Stimulated activated CD4-positive, alpha-beta T cell treated with anti-CD3 and anti-CD28 coated beads, Interleukin-12 subunit alpha, Interleukin-12 subunit beta, amount 100 ng/mL, for 48 hours (primary cell): ENCODE data around the gene DIP2A.

Source experiments
- DNase-seq, 3 donors: peaks; one replicate each; pipeline ENCODE4 v3.0.0-alpha.2; 2020; ENCODE audit warnings: low read depth in 2 of 3, low spot score in 1 of 3

Gene DIP2A

GRCh38 chr21:46581780-46582307 lies 123.2 kb downstream of the DIP2A start:
- no peak for DNase-seq

- DNase-seq: no peak
Observed at GRCh38 chr21:46585191-46585953, 126.7 kb downstream of the DIP2A start.

- no peak for DNase-seq
Observed at GRCh38 chr21:46594276-46594675, 135.6 kb downstream of the DIP2A start.

- no peak for DNase-seq
Observed at GRCh38 chr21:46596201-46596600, 137.5 kb downstream of the DIP2A start.

GRCh38 chr21:46597031-46597430 lies 138.3 kb downstream of the DIP2A start:
- DNase-seq: no peak

GRCh38 chr21:46597896-46598343 lies 139.2 kb downstream of the DIP2A start:
- DNase-seq: no peak

GRCh38 chr21:46598581-46599572 lies 140.2 kb downstream of the DIP2A start:
- no peak for DNase-seq

GRCh38 chr21:46600305-46600704 lies 141.6 kb downstream of the DIP2A start:
- DNase-seq: no peak

- no peak for DNase-seq
Observed at GRCh38 chr21:46600978-46601377, 142.3 kb downstream of the DIP2A start.

GRCh38 chr21:46603228-46603627 lies 144.5 kb downstream of the DIP2A start:
- no peak for DNase-seq

GRCh38 chr21:46604329-46604974 lies 145.8 kb downstream of the DIP2A start:
- DNase-seq: no peak

GRCh38 chr21:46604975-46605766 lies 146.5 kb downstream of the DIP2A start, which contains the start of gene S100B:
Gene S100B, minus strand, starts transcription at chr21:46605082. Its CDS starts 2,667 bp downstream, at chr21:46602415.
- DNase-seq: no peak

- no peak for DNase-seq
Observed at GRCh38 chr21:46605767-46606426, 147.2 kb downstream of the DIP2A start.

GRCh38 chr21:46606427-46606813 lies 147.7 kb downstream of the DIP2A start:
- no peak for DNase-seq

- DNase-seq: no peak
Observed at GRCh38 chr21:46607636-46608035, 148.9 kb downstream of the DIP2A start.

GRCh38 chr21:46608672-46609111 lies 150.0 kb downstream of the DIP2A start:
- DNase-seq: no peak

- no peak for DNase-seq
Observed at GRCh38 chr21:46610018-46610701, 151.5 kb downstream of the DIP2A start.

- no peak for DNase-seq
Observed at GRCh38 chr21:46613391-46613790, 154.7 kb downstream of the DIP2A start.

GRCh38 chr21:46616050-46616449 lies 157.4 kb downstream of the DIP2A start:
- DNase-seq: no peak
